Measurements from ENCODE around the gene GRK6. TPM values are rescaled to one million over a fixed set of nuclear protein-coding genes. Genes with fewer than 3 reads are reported as not detected.

Gene GRK6
- total and polyA plus RNA-seq, 9 of the 15 experiments (the other 6 are each of a cell fraction or from before 2014, with no cell fraction given) = 0.63 to 122 (median 44.5) TPM

GRCh38 chr5:177378884-177379883 is 47.3 kb upstream of the GRK6 start (continued):
- TF ChIP-seq MBD1 (CRISPR knock-in tag; IDR thresholded peaks at IDR 0.05) = no peak
- 0 out of 2 replicates have a peak, but pooled peaks have one; percentile 21 for TF ChIP-seq ZNF41 (CRISPR knock-in tag; conservative IDR thresholded peaks at IDR 0.05)
- no peak for TF ChIP-seq ZNF780A (CRISPR knock-in tag; IDR thresholded peaks at IDR 0.05)
- TF ChIP-seq ZNF253 (CRISPR knock-in tag; conservative IDR thresholded peaks at IDR 0.05) = no peak
- no peak for TF ChIP-seq BDP1 (IDR thresholded peaks at IDR 0.05; ENCODE audit: insufficient read depth, insufficient read length)
- no peak for TF ChIP-seq ZNF408 (CRISPR knock-in tag; IDR thresholded peaks at IDR 0.05; ENCODE audit: low read depth)
- TF ChIP-seq ZNF583 (CRISPR knock-in tag; IDR thresholded peaks at IDR 0.05) = peak; percentile 86
- TF ChIP-seq HDGF (IDR thresholded peaks at IDR 0.05) = no peak
- TF ChIP-seq GABPB1 (CRISPR knock-in tag; IDR thresholded peaks at IDR 0.05) = peak; percentile 63
- no peak for TF ChIP-seq HMG20B (CRISPR knock-in tag; IDR thresholded peaks at IDR 0.05)
- TF ChIP-seq XRCC4 (IDR thresholded peaks at IDR 0.05; ENCODE audit: extremely low read depth, insufficient read depth, insufficient read length) = no peak
- TF ChIP-seq ZZZ3 (IDR thresholded peaks at IDR 0.05) = peak; percentile 60; the same call in 1 of the 2 replicates
- TF ChIP-seq DNMT1 (IDR thresholded peaks at IDR 0.05) = no peak
- TF ChIP-seq NR2C2 (CRISPR knock-in tag; IDR thresholded peaks at IDR 0.05) = no peak
- TF ChIP-seq NR2C2 (tag; IDR thresholded peaks at IDR 0.05) = peak; percentile 46; the same call in 1 of the 2 replicates
- TF ChIP-seq KDM4B (IDR thresholded peaks at IDR 0.05; ENCODE audit: borderline replicate concordance in 2 of 2, low read depth in 1 of 2) = no peak; a peak in 1 of 4 replicates
- TF ChIP-seq MTA3 (IDR thresholded peaks at IDR 0.05; ENCODE audit: borderline replicate concordance) = no peak
- TF ChIP-seq THRB (CRISPR knock-in tag; conservative IDR thresholded peaks at IDR 0.05) = peak; percentile 10; the same call in 1 of the 2 replicates
- TF ChIP-seq NR0B1 (IDR thresholded peaks at IDR 0.05; ENCODE audit: partially characterized antibody) = no peak
- peak in 1 of 2 experiments; percentile 7; a peak in 2 of 4 replicates for TF ChIP-seq TBL1XR1 (IDR thresholded peaks at IDR 0.05; ENCODE audit: low read length in 2 of 2)
- no peak for TF ChIP-seq PRPF4 (IDR thresholded peaks at IDR 0.05; ENCODE audit: insufficient read depth, low read depth, low read length, poor library complexity, severe bottlenecking)
- no peak for TF ChIP-seq ZNF436 (CRISPR knock-in tag; IDR thresholded peaks at IDR 0.05)
- no peak for TF ChIP-seq CHD4 (IDR thresholded peaks at IDR 0.05; ENCODE audit: insufficient read depth, insufficient replicate concordance, low read depth, low read length, poor library complexity, severe bottlenecking)
- no peak for TF ChIP-seq SRSF3 (IDR thresholded peaks at IDR 0.05; ENCODE audit: insufficient read depth, low read length)

All from K562 (cell line).